Activated CD4-positive, alpha-beta T cell treated with anti-CD3 and anti-CD28 coated beads, Interleukin-2, amount 10 ng/mL, durations not matched to agents 7 days and 5 days (primary cell): ENCODE results near the gene WDR27. TPM values are rescaled to one million over a fixed set of nuclear protein-coding genes. Genes with fewer than 3 reads are reported as not detected.

Source experiments
- CTCF ChIA-PET: fragments of 350-600 bp; sonication (Branson Sonifier 250); formaldehyde crosslinking; loops from one replicate; lab custom pipeline; 2021; ENCODE audit warnings: antibody characterized with exemption; lab: Charles Lee
- POLR2A ChIA-PET: fragments of 350-600 bp; sonication (Branson Sonifier 250); formaldehyde crosslinking; loops from one replicate; lab custom pipeline; 2021; ENCODE audit warnings: antibody characterized with exemption; lab: Charles Lee
- DNase-seq: peaks from one replicate; pipeline ENCODE4 v3.0.0-alpha.2; 2020
- H3K27ac Mint-ChIP-seq: one replicate; pipeline ENCODE4 v1.8.0; 2021; ENCODE audit warnings: mild to moderate bottlenecking, moderate library complexity, mixed read lengths
- H3K27me3 Mint-ChIP-seq: one replicate; pipeline ENCODE4 v1.8.0; 2021; ENCODE audit warnings: mixed read lengths
- H3K36me3 Mint-ChIP-seq: one replicate; pipeline ENCODE4 v1.8.0; 2021; ENCODE audit warnings: low read depth, mixed read lengths
- H3K4me1 Mint-ChIP-seq: one replicate; pipeline ENCODE4 v1.8.0; 2021; ENCODE audit warnings: mixed read lengths
- H3K4me3 Mint-ChIP-seq: one replicate; pipeline ENCODE4 v1.8.0; 2021; ENCODE audit warnings: mild to moderate bottlenecking, moderate library complexity, mixed read lengths
- H3K9me3 Mint-ChIP-seq: one replicate; pipeline ENCODE4 v1.8.0; 2021; ENCODE audit warnings: mixed read lengths
- total RNA-seq, 2 experiments: library from RNA; stranded (reverse); gene quantifications; one replicate each; pipeline ENCODE4 v1.2.3, GENCODE V29; 2021

WDR27 gene
- total RNA-seq, 2 experiments from 2014 or later, result 18.1 to 21.9 TPM

DNA sequence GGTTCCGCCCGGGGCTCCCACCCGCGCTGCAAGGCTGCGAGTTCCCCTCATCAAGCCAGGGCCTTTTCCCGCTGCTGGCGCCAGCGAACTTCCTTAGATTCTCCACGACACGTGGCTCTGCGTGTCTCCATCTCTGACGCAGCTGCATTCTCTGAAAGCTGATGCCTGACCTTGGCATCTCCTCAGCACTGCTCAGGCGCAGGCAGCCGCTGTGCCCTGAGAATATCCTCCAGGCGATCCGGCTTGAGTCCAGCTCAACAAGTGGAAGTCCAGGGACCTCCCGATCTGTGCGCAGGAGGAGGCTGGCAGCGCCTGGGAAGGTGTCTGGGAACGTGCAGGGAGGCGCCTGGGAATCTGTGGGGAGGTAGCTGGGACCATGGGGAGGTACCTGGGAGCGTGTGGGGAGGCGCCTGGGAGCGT, 277.0 kb downstream of the WDR27 start:
- no peaks in the 10 kb centered on the region for H3K36me3 Mint-ChIP-seq
- peaks cover 3% of the 10 kb centered on the region for H3K9me3 Mint-ChIP-seq
- no peak overlapping the region for H3K4me3 Mint-ChIP-seq
- POLR2A ChIA-PET, result no interaction called here
- no peak overlapping the region for H3K27ac Mint-ChIP-seq
- CTCF ChIA-PET, result no interaction called here
- no peak for DNase-seq
- H3K27me3 Mint-ChIP-seq, result no peaks in the 10 kb centered on the region
- H3K4me1 Mint-ChIP-seq, result no peaks in the 10 kb centered on the region

DNA sequence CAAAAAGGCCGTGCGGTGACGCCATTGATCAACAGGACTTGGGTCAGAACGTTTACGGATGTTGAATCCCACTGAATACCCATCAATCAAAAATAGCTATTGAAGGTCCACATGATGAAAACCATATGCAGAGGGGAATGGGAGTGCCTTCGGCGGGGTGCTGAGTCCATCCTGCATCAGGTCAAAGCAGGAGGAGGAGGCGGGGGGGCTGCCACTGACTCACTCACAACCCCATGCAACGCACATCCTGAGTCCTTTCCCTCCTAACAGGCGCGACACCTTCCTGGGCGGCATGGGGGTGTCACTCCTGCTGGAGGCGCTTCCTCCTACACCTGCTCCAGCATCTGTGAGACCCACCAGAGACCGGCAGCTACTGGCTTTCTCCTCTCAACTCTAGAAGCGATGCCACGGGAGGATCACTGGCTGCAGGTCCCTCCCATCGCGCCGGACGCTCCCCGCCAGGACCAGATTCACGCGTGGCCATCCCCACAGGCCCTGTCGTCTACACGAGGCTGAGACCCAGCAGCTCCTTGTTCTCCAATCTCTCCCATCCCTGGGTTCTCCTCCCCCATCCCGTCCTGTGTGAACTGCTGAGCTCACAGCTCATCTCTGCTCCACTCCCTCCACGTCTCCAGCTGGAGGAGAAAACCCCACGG, 277.6 kb downstream of the WDR27 start:
- H3K4me3 Mint-ChIP-seq, result no peak overlapping the region
- no peak for DNase-seq
- CTCF ChIA-PET, result no interaction called here
- POLR2A ChIA-PET, result no interaction called here
- no peaks in the 10 kb centered on the region for H3K36me3 Mint-ChIP-seq
- no peak overlapping the region for H3K27ac Mint-ChIP-seq
- H3K27me3 Mint-ChIP-seq, result no peaks in the 10 kb centered on the region
- no peaks in the 10 kb centered on the region for H3K4me1 Mint-ChIP-seq
- H3K9me3 Mint-ChIP-seq, result peaks cover 3% of the 10 kb centered on the region

GRCh38 chr6:169421586-169422264, 280.1 kb downstream of the WDR27 start:
- no peaks in the 10 kb centered on the region for H3K4me1 Mint-ChIP-seq
- no peak overlapping the region for H3K4me3 Mint-ChIP-seq
- POLR2A ChIA-PET, result no interaction called here
- no peaks in the 10 kb centered on the region for H3K27me3 Mint-ChIP-seq
- CTCF ChIA-PET, result interaction anchor here (0.6 kb wide), 1 partner anchor 1474 kb away, joined by 3 read pairs; no protein-coding TSS in a partner anchor
- H3K9me3 Mint-ChIP-seq, result peaks cover 3% of the 10 kb centered on the region
- H3K27ac Mint-ChIP-seq, result no peak overlapping the region
- no peak for DNase-seq
- H3K36me3 Mint-ChIP-seq, result no peaks in the 10 kb centered on the region

GRCh38 chr6:169420912-169421543, 280.8 kb downstream of the WDR27 start:
- DNase-seq, result no peak
- no peak overlapping the region for H3K4me3 Mint-ChIP-seq
- H3K36me3 Mint-ChIP-seq, result no peaks in the 10 kb centered on the region
- H3K9me3 Mint-ChIP-seq, result peaks cover under 1% of the 10 kb centered on the region
- H3K27ac Mint-ChIP-seq, result no peak overlapping the region
- CTCF ChIA-PET, result no interaction called here
- H3K4me1 Mint-ChIP-seq, result no peaks in the 10 kb centered on the region
- H3K27me3 Mint-ChIP-seq, result no peaks in the 10 kb centered on the region
- POLR2A ChIA-PET, result no interaction called here

GRCh38 chr6:169417101-169417500, 284.7 kb downstream of the WDR27 start:
- H3K36me3 Mint-ChIP-seq, result no peaks in the 10 kb centered on the region
- H3K4me3 Mint-ChIP-seq, result no peak overlapping the region
- H3K9me3 Mint-ChIP-seq, result peaks cover 11% of the 10 kb centered on the region
- CTCF ChIA-PET, result no interaction called here
- POLR2A ChIA-PET, result no interaction called here
- no peak overlapping the region for H3K27ac Mint-ChIP-seq
- H3K27me3 Mint-ChIP-seq, result no peaks in the 10 kb centered on the region
- no peak for DNase-seq
- no peaks in the 10 kb centered on the region for H3K4me1 Mint-ChIP-seq

DNA sequence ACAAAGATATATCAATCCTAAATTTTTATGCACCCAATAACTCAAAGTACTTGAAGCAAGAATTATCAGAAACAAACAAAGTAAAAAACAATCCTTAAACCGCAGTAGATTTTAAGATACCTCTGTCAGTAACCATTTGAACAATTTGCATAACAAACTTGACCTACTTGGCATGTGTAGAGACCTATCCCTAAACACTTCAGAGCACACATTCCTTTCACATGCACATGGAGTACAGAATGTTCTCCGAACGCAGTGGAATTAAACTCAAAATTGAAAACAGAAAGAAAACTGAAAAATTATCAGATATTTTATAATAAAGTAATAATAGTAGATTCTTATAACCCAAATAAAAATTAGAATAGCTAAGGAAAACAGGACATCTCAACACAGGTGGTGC, 285.6 kb downstream of the WDR27 start:
- no peaks in the 10 kb centered on the region for H3K4me1 Mint-ChIP-seq
- no peak overlapping the region for H3K4me3 Mint-ChIP-seq
- DNase-seq, result no peak
- peaks cover 11% of the 10 kb centered on the region for H3K9me3 Mint-ChIP-seq
- no peaks in the 10 kb centered on the region for H3K36me3 Mint-ChIP-seq
- H3K27me3 Mint-ChIP-seq, result no peaks in the 10 kb centered on the region
- POLR2A ChIA-PET, result no interaction called here
- H3K27ac Mint-ChIP-seq, result no peak overlapping the region
- CTCF ChIA-PET, result no interaction called here

- POLR2A ChIA-PET, result no interaction called here
- Mint-ChIP-seq H3K9me3 (peaks cover 11% of the 10 kb centered on the region), H3K4me1 (no peaks in the 10 kb centered on the region), H3K36me3 (no peaks in the 10 kb centered on the region), H3K4me3 (no peak overlapping the region), H3K27me3 (no peaks in the 10 kb centered on the region), H3K27ac (no peak overlapping the region)
- CTCF ChIA-PET, result no interaction called here
- DNase-seq, result no peak
These were observed 286.6 kb downstream of the WDR27 start for GRCh38 chr6:169415179-169415578.

- peaks cover 11% of the 10 kb centered on the region for H3K9me3 Mint-ChIP-seq
- H3K4me3 Mint-ChIP-seq, result no peak overlapping the region
- POLR2A ChIA-PET, result no interaction called here
- CTCF ChIA-PET, result interaction anchor here (0.6 kb wide), 1 partner anchor 19 kb away, joined by 3 read pairs; no protein-coding TSS in a partner anchor
- no peak for DNase-seq
- H3K27me3 Mint-ChIP-seq, result no peaks in the 10 kb centered on the region
- H3K36me3 Mint-ChIP-seq, result no peaks in the 10 kb centered on the region
- no peak overlapping the region for H3K27ac Mint-ChIP-seq
- H3K4me1 Mint-ChIP-seq, result no peaks in the 10 kb centered on the region
These were observed 290.1 kb downstream of the WDR27 start for GRCh38 chr6:169411722-169412121.

GRCh38 chr6:169411296-169411695, 290.5 kb downstream of the WDR27 start:
- no peak for DNase-seq
- H3K27me3 Mint-ChIP-seq, result no peaks in the 10 kb centered on the region
- POLR2A ChIA-PET, result no interaction called here
- H3K36me3 Mint-ChIP-seq, result no peaks in the 10 kb centered on the region
- H3K4me3 Mint-ChIP-seq, result no peak overlapping the region
- H3K9me3 Mint-ChIP-seq, result peaks cover 11% of the 10 kb centered on the region
- CTCF ChIA-PET, result interaction anchor here (0.6 kb wide), 1 partner anchor 19 kb away, joined by 3 read pairs; no protein-coding TSS in a partner anchor
- H3K4me1 Mint-ChIP-seq, result no peaks in the 10 kb centered on the region
- H3K27ac Mint-ChIP-seq, result no peak overlapping the region

DNA sequence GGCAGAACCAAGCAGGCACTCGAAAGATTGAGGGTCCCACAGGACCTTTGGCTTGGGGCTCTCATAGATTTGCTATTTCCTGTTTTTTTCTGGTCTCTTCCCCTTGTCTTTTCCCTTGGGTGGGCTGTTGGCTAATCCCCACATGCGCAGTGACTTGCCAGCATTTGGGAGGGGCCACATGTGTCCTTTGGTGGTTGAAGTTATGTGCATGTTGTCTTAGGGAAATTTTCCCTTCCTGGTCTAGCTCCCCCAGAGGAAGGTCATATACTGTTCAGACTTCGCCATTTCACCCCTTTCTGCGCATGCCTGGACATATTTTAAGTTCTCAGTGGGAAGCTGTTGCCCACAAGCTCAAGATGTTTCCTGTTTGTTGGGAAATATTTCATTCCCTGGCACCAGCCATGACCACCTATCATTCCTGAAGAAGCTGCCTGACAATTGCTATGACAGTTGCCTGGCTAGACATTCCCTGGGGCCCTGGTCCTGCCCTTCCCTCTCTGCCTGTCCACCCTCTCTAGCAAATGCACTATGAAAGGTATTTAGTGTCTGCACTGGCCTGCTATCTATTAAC, 292.0 kb downstream of the WDR27 start:
- H3K36me3 Mint-ChIP-seq, result no peaks in the 10 kb centered on the region
- POLR2A ChIA-PET, result no interaction called here
- no peak overlapping the region for H3K4me3 Mint-ChIP-seq
- no peak overlapping the region for H3K27ac Mint-ChIP-seq
- no peak for DNase-seq
- CTCF ChIA-PET, result no interaction called here
- H3K4me1 Mint-ChIP-seq, result no peaks in the 10 kb centered on the region
- peaks cover 8% of the 10 kb centered on the region for H3K9me3 Mint-ChIP-seq
- no peaks in the 10 kb centered on the region for H3K27me3 Mint-ChIP-seq

DNA sequence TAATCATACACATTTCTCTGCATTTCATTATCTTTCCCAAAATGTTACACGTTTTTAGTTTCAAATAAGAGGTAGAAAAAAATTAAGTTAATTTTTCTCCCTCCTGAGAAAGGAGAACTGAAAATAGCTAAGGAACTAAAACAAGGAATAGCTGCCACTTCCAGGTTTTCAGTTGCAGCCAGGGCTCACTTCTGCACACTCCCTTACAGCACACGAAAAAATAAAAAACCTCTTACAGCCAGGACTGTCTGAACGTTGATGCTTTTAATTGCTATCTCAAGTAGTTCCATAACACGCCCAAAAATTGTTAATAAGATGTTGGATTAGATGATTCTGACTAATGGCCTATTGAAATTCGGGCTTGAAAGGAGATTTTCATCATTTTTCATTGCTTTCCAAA, 294.5 kb downstream of the WDR27 start:
- Mint-ChIP-seq H3K9me3 (no peaks in the 10 kb centered on the region), H3K27ac (no peak overlapping the region)

More for the DNA sequence above, 294.5 kb downstream of the WDR27 start:
- CTCF ChIA-PET, result no interaction called here
- Mint-ChIP-seq H3K4me1 (no peaks in the 10 kb centered on the region), H3K27me3 (no peaks in the 10 kb centered on the region), H3K36me3 (no peaks in the 10 kb centered on the region), H3K4me3 (no peak overlapping the region)
- DNase-seq, result no peak
- POLR2A ChIA-PET, result no interaction called here
